Measurements from ENCODE around the gene RBFOX2. TPM values are rescaled to one million over a fixed set of nuclear protein-coding genes. Genes with fewer than 3 reads are reported as not detected.

RBFOX2 gene
- total and polyA plus RNA-seq, 2 of the 8 experiments (the other 6 are each of a cell fraction or from before 2014, with no cell fraction given) = 121 to 122 TPM

DNA sequence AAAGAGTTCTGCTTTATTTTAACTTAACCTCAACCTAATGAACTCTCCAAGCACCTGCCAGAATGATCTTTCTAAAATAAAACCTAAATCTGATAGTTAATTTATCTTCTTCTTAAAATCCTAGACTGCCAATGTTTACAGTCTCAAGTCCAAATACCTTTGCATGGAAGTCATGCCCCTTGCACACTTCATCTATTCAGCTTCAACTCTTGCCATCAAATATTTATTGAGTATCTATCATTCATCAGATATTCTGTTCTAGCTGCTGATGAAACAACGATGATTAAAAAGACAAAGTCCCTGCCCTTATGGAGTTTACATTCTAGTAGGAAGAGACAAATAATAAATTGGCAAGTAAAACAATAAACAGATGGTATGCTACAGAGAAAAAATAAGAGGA is 209.2 kb downstream of the RBFOX2 start:
- Histone ChIP-seq H2BK120ac (replicated peaks; ENCODE audit: low read depth, low read length) (no peak overlapping the region), H4K91ac (replicated peaks; ENCODE audit: insufficient read length, low read length) (no peak overlapping the region), H3K23me2 (ENCODE audit: low read depth, low read length) (no peaks in the 10 kb centered on the region), H3K56ac (replicated peaks; ENCODE audit: insufficient read length, low read depth, low read length) (no peak overlapping the region), H3K23ac (ENCODE audit: insufficient read length) (no peak overlapping the region), H3K18ac (ENCODE audit: extremely low read depth, low read length) (no peak overlapping the region), H3K79me2 (ENCODE audit: control insufficient read depth in 1 of 2, insufficient read depth in 2 of 2, low read length in 2 of 2) (peaks cover 0 to 83% of the 10 kb centered on the region in 2 experiments; a peak in 3 of 4 replicates), H3K27me3 (replicated peaks in 1 of 4; ENCODE audit: control insufficient read depth in 3 of 4, extremely low read depth in 1 of 4, insufficient read depth in 3 of 4, low read length in 3 of 4) (no peaks in the 10 kb centered on the region), H3K9me3 (ENCODE audit: insufficient read depth in 2 of 2, low read depth in 1 of 2, low read length in 1 of 2) (no peaks in the 10 kb centered on the region), H2BK12ac (ENCODE audit: low read depth, low read length) (no peak overlapping the region), H3K79me1 (ENCODE audit: low read depth, low read length) (peaks cover 10% of the 10 kb centered on the region; the same call in 1 of the 2 replicates), H2BK20ac (ENCODE audit: low read length) (no peak overlapping the region), H3K14ac (ENCODE audit: insufficient read length) (no peak overlapping the region), H3K4me3 (ENCODE audit: extremely low read depth in 1 of 4, insufficient read depth in 2 of 4, low read depth in 3 of 4, low read length in 4 of 4) (no peak overlapping the region), H3K4me2 (ENCODE audit: insufficient read depth in 1 of 2, low read depth in 2 of 2, low read length in 2 of 2) (no peak overlapping the region), H3K36me3 (ENCODE audit: control insufficient read depth in 2 of 4, insufficient read depth in 4 of 4, low read length in 3 of 4) (no peaks in the 10 kb centered on the region), H3K27ac (ENCODE audit: low read depth, low read length) (no peak overlapping the region), H3K9ac (replicated peaks in 1 of 4; ENCODE audit: extremely low read depth in 1 of 4, low read depth in 3 of 4, low read length in 3 of 4) (no peak overlapping the region), H3K4me1 (replicated peaks in 1 of 4; ENCODE audit: control insufficient read depth in 3 of 4, insufficient read depth in 4 of 4, low read length in 3 of 4) (peaks cover 0 to 4% (median 2%) of the 10 kb centered on the region in 4 experiments; a peak in 2 of 7 replicates), H2AFZ (ENCODE audit: low read length) (no peak overlapping the region), H4K5ac (ENCODE audit: insufficient read length, low read depth, low read length) (no peak overlapping the region), H3K4ac (replicated peaks; ENCODE audit: insufficient read length, low read depth, low read length) (no peak overlapping the region), H2BK5ac (ENCODE audit: low read depth, low read length) (no peak overlapping the region), H4K8ac (ENCODE audit: extremely low read depth, insufficient read depth, low read length) (no peak overlapping the region), H4K20me1 (replicated peaks in 1 of 2; ENCODE audit: control insufficient read depth in 1 of 2, insufficient read depth in 2 of 2, low read length in 2 of 2) (peaks cover 6 to 7% of the 10 kb centered on the region in 2 experiments), H2AK5ac (ENCODE audit: low read depth, low read length) (no peak overlapping the region), H2BK15ac (ENCODE audit: low read length) (no peak overlapping the region)
- FAIRE-seq (no peak), DNase-seq (ENCODE audit: low read depth in 1 of 2, low spot score in 2 of 2) (no peak)
- TF ChIP-seq RNF2 (IDR thresholded peaks at IDR 0.05; ENCODE audit: borderline replicate concordance, low read depth, low read length, missing control alignments, poor library complexity, severe bottlenecking) (no peak), CREB1 (IDR thresholded peaks at IDR 0.05) (no peak), HDAC2 (IDR thresholded peaks at IDR 0.05; ENCODE audit: borderline replicate concordance in 1 of 2, low read depth in 2 of 2, low read length in 2 of 2) (no peak), RAD21 (IDR thresholded peaks at IDR 0.05 in 1 of 2, conservative IDR thresholded peaks at IDR 0.05 in 1 of 2; ENCODE audit: low read depth in 2 of 2, low read length in 2 of 2) (no peak), NANOG (IDR thresholded peaks at IDR 0.05; ENCODE audit: insufficient read depth, low read depth, low read length, poor library complexity, severe bottlenecking) (no peak), MAX (IDR thresholded peaks at IDR 0.05) (no peak), CEBPB (IDR thresholded peaks at IDR 0.05; ENCODE audit: low read depth, low read length) (no peak), PHF8 (conservative IDR thresholded peaks at IDR 0.05; ENCODE audit: low read depth, low read length) (no peak), POLR2A (IDR thresholded peaks at IDR 0.05; ENCODE audit: control extremely low read depth in 1 of 2, low read depth in 2 of 2, low read length in 2 of 2) (no peak)
- POLR2A ChIA-PET (ENCODE audit: partially characterized antibody) = interaction anchor here (1.3 kb wide), 1 partner anchor 16 kb away, joined by 8 read pairs; no protein-coding TSS in a partner anchor
- CTCF ChIA-PET (ENCODE audit: partially characterized antibody) = interaction anchor here (0.9 to 1.8 kb wide), 5 partner anchors 9 to 246 kb away, joined by 3 to 6 read pairs (median 4); partner anchors contain the start of gene APOL6
- 84% methylated on average over 1 of the region's 1 CpG; no CpG with 5 or more reads in 1 of the 2 experiments for WGBS, 2 experiments (ENCODE audit: extremely low coverage in 1 of 2, insufficient coverage in 1 of 2, insufficient read length in 1 of 2, insufficient replicate concordance in 2 of 2, low coverage in 1 of 2, low lambda C conversion rate in 2 of 2, missing lambda C conversion rate in 1 of 2)

Measured in H1 (cell line).